Left renal pelvis (tissue), 4 donors: ENCODE results near the gene PLA2G4B. TPM values are rescaled to one million over a fixed set of nuclear protein-coding genes. Genes with fewer than 3 reads are reported as not detected.

ENCODE experiments used
- DNase-seq, 4 donors: peaks; one replicate each; pipeline ENCODE4 v3.0.0-alpha.2; 2013; ENCODE audit warnings: low read depth in 4 of 4, low spot score in 3 of 4
- polyA plus RNA-seq, 4 donors: library from polyadenylated mRNA; unstranded; fragments of 120-200 nt; gene quantifications; one replicate each; pipeline ENCODE4 v1.2.1, GENCODE V29; 2013; ENCODE audit not compliant: insufficient read length in 4 of 4

Gene PLA2G4B
- polyA plus RNA-seq, 4 donors, result 8.5 to 21.3 (median 10.3) TPM

GRCh38 chr15:41883484-41883825 lies 44.8 kb downstream of the PLA2G4B start:
- DNase-seq, result no peak

- DNase-seq, result no peak
Observed at GRCh38 chr15:41884458-41884857, 45.8 kb downstream of the PLA2G4B start.

- no peak for DNase-seq
Observed at GRCh38 chr15:41885321-41885720, 46.7 kb downstream of the PLA2G4B start.

GRCh38 chr15:41885841-41886240 lies 47.2 kb downstream of the PLA2G4B start:
- no peak for DNase-seq

- DNase-seq, result no peak
Observed at GRCh38 chr15:41886741-41887140, 48.1 kb downstream of the PLA2G4B start.

GRCh38 chr15:41887161-41887560 lies 48.5 kb downstream of the PLA2G4B start:
- DNase-seq, result no peak

- no peak for DNase-seq
Observed at GRCh38 chr15:41887893-41888292, 49.2 kb downstream of the PLA2G4B start.

- no peak for DNase-seq
Observed at GRCh38 chr15:41888662-41889253, 50.1 kb downstream of the PLA2G4B start.

- DNase-seq, result no peak
Observed at GRCh38 chr15:41890050-41890690, 51.5 kb downstream of the PLA2G4B start.

- DNase-seq, result no peak
Observed at GRCh38 chr15:41891226-41891625, 52.6 kb downstream of the PLA2G4B start.

- DNase-seq, result no peak
Observed at GRCh38 chr15:41891946-41892345, 53.3 kb downstream of the PLA2G4B start.

GRCh38 chr15:41892621-41893421 lies 54.2 kb downstream of the PLA2G4B start:
- DNase-seq, result no peak

- no peak for DNase-seq
Observed at GRCh38 chr15:41893422-41894250, 55.0 kb downstream of the PLA2G4B start, which contains the start of gene SPTBN5. TSS of gene SPTBN5 (minus strand) at chr15:41894053. CDS start at chr15:41893497, 556 bp downstream.

- no peak for DNase-seq
Observed at GRCh38 chr15:41894251-41894790, 55.7 kb downstream of the PLA2G4B start.

GRCh38 chr15:41894791-41895463 lies 56.3 kb downstream of the PLA2G4B start:
- DNase-seq, result no peak

GRCh38 chr15:41895491-41895890 lies 56.8 kb downstream of the PLA2G4B start:
- DNase-seq, result no peak

GRCh38 chr15:41895957-41896356 lies 57.3 kb downstream of the PLA2G4B start:
- DNase-seq, result no peak

GRCh38 chr15:41896566-41896965 lies 57.9 kb downstream of the PLA2G4B start:
- no peak for DNase-seq

GRCh38 chr15:41897363-41897799 lies 58.7 kb downstream of the PLA2G4B start:
- DNase-seq, result no peak
